Prostate gland (tissue), 2 donors: ENCODE data around the gene CANX. TPM values are rescaled to one million over a fixed set of nuclear protein-coding genes. Genes with fewer than 3 reads are reported as not detected.

ENCODE experiments used
- DNase-seq: peaks from one replicate; pipeline ENCODE4 v3.0.0-alpha.2; 2019; ENCODE audit warnings: low spot score
- H3K27ac ChIP-seq, 2 donors: fragments of 200-600 bp; sonication (generic); 2 replicates each; pipeline ENCODE4 v1.5.1; 2017 to 2019
- H3K27me3 ChIP-seq: fragments of 200-600 bp; sonication (generic); replicated peaks from 2 replicates; pipeline ENCODE4 v1.5.1; 2019; ENCODE audit not compliant: insufficient read depth
- H3K36me3 ChIP-seq, 2 donors: fragments of 200-600 bp; sonication (generic); 1 replicate in 1 of 2; 2 replicates in 1 of 2; pipeline versions ENCODE4 v1.5.1 to v1.8.1; 2017 to 2019
- H3K4me1 ChIP-seq: fragments of 200-600 bp; sonication (generic); replicated peaks from 2 replicates; pipeline ENCODE4 v1.5.1; 2019
- H3K4me3 ChIP-seq, 2 donors: fragments of 200-600 bp; sonication (generic); 2 replicates each; pipeline ENCODE4 v1.5.1; 2017 to 2019
- H3K9me3 ChIP-seq: fragments of 200-600 bp; sonication (generic); 2 replicates; pipeline ENCODE4 v1.5.1; 2017
- POLR2A ChIP-seq: fragments of 450-650 bp; IDR thresholded peaks from one replicate; pipeline ENCODE4 v1.6.1; 2016; ENCODE audit warnings: antibody characterized with exemption, mild to moderate bottlenecking
- POLR2AphosphoS5 ChIP-seq: sonication (generic); formaldehyde crosslinking; IDR thresholded peaks from one replicate; pipeline ENCODE4 v1.6.1; 2017; ENCODE audit warnings: antibody characterized with exemption
- WGBS: methylation state at CpG from one replicate; pipeline ENCODE4 v1.1.5; 2018; 5-methylcytosine and 5-hydroxymethylcytosine counted together
- intact Hi-C: fragments of 100-400 bp; cut with DNase I; formaldehyde crosslinking; loops from one replicate; pipeline ENCODE4 v1.14.2; 2022
- total RNA-seq, 2 donors: library from RNA; depleted of rRNA; stranded (reverse); fragments of >200 nt; gene quantifications; one replicate each; pipeline ENCODE4 v1.1.0, GENCODE V29; 2016
- TF ChIP-seq, protein P1 (sequence below), 4 experiments: fragments of 200-600 bp in 2 of 4; fragments of 450-650 bp in 2 of 4; sonication (generic) in 2 of 4; IDR thresholded peaks; 1 replicate in 3 of 4; 2 replicates in 1 of 4; pipeline ENCODE4 v1.5.1; 2016 to 2019; ENCODE audit warnings: antibody characterized with exemption in 4 of 4, mild to moderate bottlenecking in 2 of 4, moderate library complexity in 2 of 4

Gene CANX
- total RNA-seq, 2 donors from 2014 or later: 341 to 468 TPM

DNA sequence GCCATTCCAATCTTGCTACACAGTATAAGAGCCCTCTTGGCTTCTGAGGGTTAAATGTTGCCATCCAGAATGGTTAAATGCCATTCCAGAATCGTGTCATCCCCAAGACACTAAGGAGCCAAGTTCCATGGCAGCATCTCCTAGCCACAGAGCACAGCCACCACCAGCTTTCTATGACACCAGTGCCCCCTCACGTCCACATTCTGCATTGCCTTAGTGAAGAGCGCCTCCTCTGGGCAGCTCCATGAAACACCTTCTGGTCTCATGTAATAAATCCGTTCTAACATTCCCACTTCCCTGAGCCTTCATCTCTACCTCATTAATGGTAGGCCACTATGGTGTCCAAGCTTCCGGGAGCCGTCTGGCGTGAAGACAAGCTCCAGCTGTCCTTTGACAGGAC, 30.4 kb upstream of the CANX start:
- H3K4me1 ChIP-seq: no peaks in the 10 kb centered on the region
- intact Hi-C loops: no loop called here
- H3K9me3 ChIP-seq: no peaks in the 10 kb centered on the region
- no peak for DNase-seq
- H3K4me3 ChIP-seq: no peak overlapping the region
- H3K27ac ChIP-seq: no peak overlapping the region
- no peaks in the 10 kb centered on the region for H3K27me3 ChIP-seq
- TF ChIP-seq, protein P1, sequence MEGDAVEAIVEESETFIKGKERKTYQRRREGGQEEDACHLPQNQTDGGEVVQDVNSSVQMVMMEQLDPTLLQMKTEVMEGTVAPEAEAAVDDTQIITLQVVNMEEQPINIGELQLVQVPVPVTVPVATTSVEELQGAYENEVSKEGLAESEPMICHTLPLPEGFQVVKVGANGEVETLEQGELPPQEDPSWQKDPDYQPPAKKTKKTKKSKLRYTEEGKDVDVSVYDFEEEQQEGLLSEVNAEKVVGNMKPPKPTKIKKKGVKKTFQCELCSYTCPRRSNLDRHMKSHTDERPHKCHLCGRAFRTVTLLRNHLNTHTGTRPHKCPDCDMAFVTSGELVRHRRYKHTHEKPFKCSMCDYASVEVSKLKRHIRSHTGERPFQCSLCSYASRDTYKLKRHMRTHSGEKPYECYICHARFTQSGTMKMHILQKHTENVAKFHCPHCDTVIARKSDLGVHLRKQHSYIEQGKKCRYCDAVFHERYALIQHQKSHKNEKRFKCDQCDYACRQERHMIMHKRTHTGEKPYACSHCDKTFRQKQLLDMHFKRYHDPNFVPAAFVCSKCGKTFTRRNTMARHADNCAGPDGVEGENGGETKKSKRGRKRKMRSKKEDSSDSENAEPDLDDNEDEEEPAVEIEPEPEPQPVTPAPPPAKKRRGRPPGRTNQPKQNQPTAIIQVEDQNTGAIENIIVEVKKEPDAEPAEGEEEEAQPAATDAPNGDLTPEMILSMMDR (IDR thresholded peaks at IDR 0.05): peak in 2 of 4 experiments; percentile 25 to 34
- TF ChIP-seq POLR2A: no peak
- H3K36me3 ChIP-seq: no peaks in the 10 kb centered on the region
- WGBS: 43% methylated on average over 7 of the region's 7 CpGs

DNA sequence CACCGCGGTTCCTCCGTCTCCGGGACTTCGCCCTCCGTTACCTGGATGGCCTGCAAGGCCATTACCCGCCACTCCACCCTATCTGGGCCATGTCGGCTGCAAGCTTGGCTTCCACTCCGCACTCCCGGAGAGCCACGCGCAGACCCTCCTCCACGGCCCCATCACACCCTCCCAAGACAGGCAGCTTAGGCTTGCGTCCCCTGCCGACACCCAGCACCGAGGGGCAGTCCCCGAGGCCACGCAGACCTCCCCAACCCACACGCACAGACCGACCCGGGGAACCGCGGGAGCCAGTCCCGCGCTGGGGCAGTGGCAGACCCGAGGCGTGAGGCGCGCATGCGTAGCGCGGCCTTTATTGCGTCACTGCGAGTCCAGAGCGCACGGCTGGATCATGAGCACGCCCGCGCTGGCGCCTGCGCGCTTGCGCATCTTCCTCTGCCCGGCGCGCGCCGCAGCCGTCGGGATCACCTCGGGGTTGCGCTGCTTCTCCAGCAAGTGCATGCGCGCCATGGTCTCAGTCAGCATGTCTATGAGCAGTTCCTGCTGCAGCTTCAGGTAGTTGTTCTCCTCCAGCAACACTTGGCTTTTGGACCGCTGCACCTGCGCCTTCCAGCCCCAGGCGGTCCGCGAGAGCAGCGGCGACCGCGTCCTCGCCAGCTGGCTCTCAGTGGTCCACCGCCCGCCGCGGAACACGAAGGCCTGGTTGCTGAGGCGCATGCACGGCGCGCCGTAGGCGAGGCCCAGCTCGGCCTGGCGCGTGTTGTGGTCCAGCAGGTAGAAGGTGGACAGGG, 20.3 kb upstream of the CANX start:
- intact Hi-C loops: loop anchor here (2.0 kb wide), 2 partner anchors 20 to 54 kb away; partner anchors contain the start of genes CANX and MAML1
- H3K36me3 ChIP-seq: no peaks in the 10 kb centered on the region
- 1% methylated on average over 75 of the region's 78 CpGs for WGBS
- no peaks in the 10 kb centered on the region for H3K9me3 ChIP-seq
- H3K27ac ChIP-seq: peak overlapping the region; percentile 86 to 87
- no peaks in the 10 kb centered on the region for H3K27me3 ChIP-seq
- TF ChIP-seq POLR2AphosphoS5: peak; percentile 94
- TF ChIP-seq POLR2A: peak; percentile 82
- TF ChIP-seq, protein P1 (IDR thresholded peaks at IDR 0.05): peak in 1 of 4 experiments; percentile 29
- peaks cover 4% of the 10 kb centered on the region for H3K4me1 ChIP-seq
- DNase-seq: peak; percentile 94
- H3K4me3 ChIP-seq: peak overlapping the region; percentile 64 to 79

GRCh38 chr5:179679014-179679674, 19.6 kb upstream of the CANX start:
- peak overlapping the region; percentile 64 to 79 for H3K4me3 ChIP-seq
- TF ChIP-seq, protein P1 (IDR thresholded peaks at IDR 0.05): peak in 2 of 4 experiments; percentile 19 to 53
- TF ChIP-seq POLR2A (no peak), POLR2AphosphoS5 (no peak)
- H3K4me1 ChIP-seq: peaks cover 4% of the 10 kb centered on the region
- no peaks in the 10 kb centered on the region for H3K9me3 ChIP-seq
- no peaks in the 10 kb centered on the region for H3K27me3 ChIP-seq
- WGBS: 18% methylated on average over 41 of the region's 41 CpGs
- peak; percentile 58 for DNase-seq
- H3K27ac ChIP-seq: peak overlapping the region; percentile 45 to 86
- no peaks in the 10 kb centered on the region for H3K36me3 ChIP-seq
- intact Hi-C loops: loop anchor here (2.0 kb wide), 2 partner anchors 20 to 54 kb away; partner anchors contain the start of genes CANX and MAML1

DNA sequence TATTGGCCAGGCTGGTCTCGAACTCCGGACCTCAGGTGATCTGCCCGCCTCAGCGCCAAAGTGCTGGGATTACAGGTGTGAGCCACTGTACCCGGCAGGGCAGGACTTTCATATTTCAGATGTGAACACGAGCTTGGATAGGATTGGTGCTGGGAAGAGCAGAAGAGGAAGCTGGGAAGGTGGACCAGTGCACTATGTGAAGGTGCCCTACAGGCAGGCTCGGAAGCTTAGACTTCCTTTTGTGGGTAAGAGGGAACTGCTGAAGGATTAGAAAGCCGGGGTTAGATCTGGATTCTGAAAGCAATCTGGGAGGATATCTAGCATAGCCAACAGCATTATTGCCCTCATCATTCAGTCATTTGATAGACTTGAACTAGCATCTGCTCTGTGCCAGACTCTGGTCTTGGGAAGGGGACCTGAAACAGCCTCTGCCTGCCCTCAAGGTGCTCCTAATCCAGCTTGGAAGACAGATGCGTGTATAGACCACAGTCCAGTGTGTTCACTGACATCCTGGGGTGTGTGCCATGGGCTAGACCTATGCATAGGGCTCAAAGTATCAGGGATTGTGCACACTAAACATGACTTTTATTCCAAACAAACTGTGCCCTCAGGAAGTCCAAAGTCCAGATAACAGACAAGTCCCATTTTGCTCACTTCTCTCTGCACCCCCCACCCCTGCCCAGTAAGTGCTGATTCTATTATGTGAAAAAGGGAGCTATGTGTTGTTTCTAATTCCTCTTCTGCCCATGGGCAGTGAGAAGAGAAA, 18.6 kb upstream of the CANX start:
- 94% methylated on average over 9 of the region's 9 CpGs for WGBS
- DNase-seq: no peak
- Histone ChIP-seq H3K36me3 (no peaks in the 10 kb centered on the region), H3K27me3 (no peaks in the 10 kb centered on the region), H3K27ac (no peak overlapping the region), H3K9me3 (no peaks in the 10 kb centered on the region), H3K4me3 (no peak overlapping the region), H3K4me1 (peaks cover 4% of the 10 kb centered on the region)
- intact Hi-C loops: no loop called here
- no peak for TF ChIP-seq POLR2AphosphoS5
- TF ChIP-seq, protein P1 (IDR thresholded peaks at IDR 0.05): no peak
- TF ChIP-seq POLR2A: no peak
